Stimulated activated naive CD8-positive, alpha-beta T cell treated with anti-CD3 and anti-CD28 coated beads, Interleukin-15, Interleukin-2, amounts not matched to agents 100 ng/mL and 50 ng/mL, for 24 hours (primary cell): ENCODE results near the gene GATD1.
A peak's percentile ranks its signal among the peaks of the same experiment; 100 is the strongest.

Source experiments
- H3K27ac Mint-ChIP-seq: one replicate; pipeline ENCODE4 v1.8.0; 2021; ENCODE audit warnings: mild to moderate bottlenecking, mixed read lengths
- H3K27me3 Mint-ChIP-seq: one replicate; pipeline ENCODE4 v1.8.0; 2021; ENCODE audit warnings: mixed read lengths
- H3K36me3 Mint-ChIP-seq: one replicate; pipeline ENCODE4 v1.8.0; 2021; ENCODE audit warnings: low read depth, mixed read lengths
- H3K4me1 Mint-ChIP-seq: one replicate; pipeline ENCODE4 v1.8.0; 2021; ENCODE audit warnings: low read depth, mixed read lengths
- H3K4me3 Mint-ChIP-seq: one replicate; pipeline ENCODE4 v1.8.0; 2021; ENCODE audit warnings: mild to moderate bottlenecking, mixed read lengths
- H3K9me3 Mint-ChIP-seq: one replicate; pipeline ENCODE4 v1.8.0; 2021; ENCODE audit warnings: mixed read lengths

Gene GATD1

GRCh38 chr11:769887-770641 is 7.2 kb downstream of the GATD1 start:
- no peaks in the 10 kb centered on the region for H3K9me3 Mint-ChIP-seq
- H3K27me3 Mint-ChIP-seq = no peaks in the 10 kb centered on the region
- H3K27ac Mint-ChIP-seq = no peak overlapping the region
- peaks cover 13% of the 10 kb centered on the region for H3K4me1 Mint-ChIP-seq
- no peak overlapping the region for H3K4me3 Mint-ChIP-seq
- peaks cover 10% of the 10 kb centered on the region for H3K36me3 Mint-ChIP-seq

- no peaks in the 10 kb centered on the region for H3K9me3 Mint-ChIP-seq
- no peak overlapping the region for H3K4me3 Mint-ChIP-seq
- H3K4me1 Mint-ChIP-seq = peaks cover 4% of the 10 kb centered on the region
- H3K36me3 Mint-ChIP-seq = peaks cover 20% of the 10 kb centered on the region
- H3K27ac Mint-ChIP-seq = no peak overlapping the region
- H3K27me3 Mint-ChIP-seq = no peaks in the 10 kb centered on the region
These were observed 10.0 kb downstream of the GATD1 start for GRCh38 chr11:767238-767637.

GRCh38 chr11:766936-767210 is 10.4 kb downstream of the GATD1 start:
- Mint-ChIP-seq H3K27ac (no peak overlapping the region), H3K27me3 (no peaks in the 10 kb centered on the region), H3K36me3 (peaks cover 21% of the 10 kb centered on the region), H3K4me3 (no peak overlapping the region), H3K9me3 (no peaks in the 10 kb centered on the region), H3K4me1 (peaks cover 4% of the 10 kb centered on the region)

- Mint-ChIP-seq H3K9me3 (no peaks in the 10 kb centered on the region), H3K27ac (no peak overlapping the region), H3K4me1 (peaks cover 4% of the 10 kb centered on the region), H3K27me3 (no peaks in the 10 kb centered on the region), H3K4me3 (no peak overlapping the region), H3K36me3 (peaks cover 27% of the 10 kb centered on the region)
These were observed 11.0 kb downstream of the GATD1 start for GRCh38 chr11:766106-766935.

- H3K27me3 Mint-ChIP-seq = no peaks in the 10 kb centered on the region
- H3K9me3 Mint-ChIP-seq = no peaks in the 10 kb centered on the region
- peaks cover 29% of the 10 kb centered on the region for H3K36me3 Mint-ChIP-seq
- H3K4me1 Mint-ChIP-seq = peaks cover 4% of the 10 kb centered on the region
- H3K27ac Mint-ChIP-seq = no peak overlapping the region
- no peak overlapping the region for H3K4me3 Mint-ChIP-seq
These were observed 11.5 kb downstream of the GATD1 start for GRCh38 chr11:765802-766091.

- Mint-ChIP-seq H3K4me3 (no peak overlapping the region), H3K4me1 (peaks cover 5% of the 10 kb centered on the region), H3K9me3 (no peaks in the 10 kb centered on the region), H3K36me3 (peaks cover 30% of the 10 kb centered on the region), H3K27me3 (no peaks in the 10 kb centered on the region), H3K27ac (no peak overlapping the region)
These were observed 12.1 kb downstream of the GATD1 start for GRCh38 chr11:765025-765801.

GRCh38 chr11:764322-765024 is 12.8 kb downstream of the GATD1 start:
- Mint-ChIP-seq H3K4me1 (peaks cover 8% of the 10 kb centered on the region), H3K9me3 (no peaks in the 10 kb centered on the region), H3K4me3 (no peak overlapping the region), H3K27ac (no peak overlapping the region), H3K36me3 (peaks cover 35% of the 10 kb centered on the region), H3K27me3 (no peaks in the 10 kb centered on the region)

- Mint-ChIP-seq H3K27me3 (no peaks in the 10 kb centered on the region), H3K4me1 (peaks cover 8% of the 10 kb centered on the region), H3K9me3 (no peaks in the 10 kb centered on the region), H3K4me3 (no peak overlapping the region), H3K36me3 (peaks cover 38% of the 10 kb centered on the region), H3K27ac (peak overlapping the region; percentile 26)
These were observed 13.6 kb downstream of the GATD1 start for GRCh38 chr11:763549-764321.

- Mint-ChIP-seq H3K4me3 (no peak overlapping the region), H3K4me1 (peaks cover 8% of the 10 kb centered on the region), H3K36me3 (peaks cover 45% of the 10 kb centered on the region), H3K27me3 (no peaks in the 10 kb centered on the region), H3K9me3 (no peaks in the 10 kb centered on the region), H3K27ac (no peak overlapping the region)
These were observed 14.2 kb downstream of the GATD1 start for GRCh38 chr11:763073-763463.

GRCh38 chr11:762421-763072 is 14.7 kb downstream of the GATD1 start:
- H3K4me1 Mint-ChIP-seq = peaks cover 8% of the 10 kb centered on the region
- no peaks in the 10 kb centered on the region for H3K27me3 Mint-ChIP-seq
- no peak overlapping the region for H3K4me3 Mint-ChIP-seq
- H3K9me3 Mint-ChIP-seq = no peaks in the 10 kb centered on the region
- peak overlapping the region; percentile 64 for H3K27ac Mint-ChIP-seq
- peaks cover 48% of the 10 kb centered on the region for H3K36me3 Mint-ChIP-seq

- peaks cover 4% of the 10 kb centered on the region for H3K4me1 Mint-ChIP-seq
- no peak overlapping the region for H3K4me3 Mint-ChIP-seq
- peaks cover 51% of the 10 kb centered on the region for H3K36me3 Mint-ChIP-seq
- no peaks in the 10 kb centered on the region for H3K9me3 Mint-ChIP-seq
- no peaks in the 10 kb centered on the region for H3K27me3 Mint-ChIP-seq
- no peak overlapping the region for H3K27ac Mint-ChIP-seq
These were observed 15.7 kb downstream of the GATD1 start for GRCh38 chr11:761526-762108.

- no peak overlapping the region for H3K4me3 Mint-ChIP-seq
- H3K27me3 Mint-ChIP-seq = no peaks in the 10 kb centered on the region
- H3K36me3 Mint-ChIP-seq = peaks cover 47% of the 10 kb centered on the region
- H3K4me1 Mint-ChIP-seq = peaks cover 3% of the 10 kb centered on the region
- H3K9me3 Mint-ChIP-seq = no peaks in the 10 kb centered on the region
- no peak overlapping the region for H3K27ac Mint-ChIP-seq
These were observed 17.1 kb downstream of the GATD1 start for GRCh38 chr11:760236-760635.

- Mint-ChIP-seq H3K9me3 (no peaks in the 10 kb centered on the region), H3K4me1 (peaks cover 20% of the 10 kb centered on the region), H3K27me3 (no peaks in the 10 kb centered on the region), H3K27ac (peak overlapping the region; percentile 45), H3K4me3 (peak overlapping the region; percentile 74), H3K36me3 (peaks cover 4% of the 10 kb centered on the region)
These were observed 27.6 kb downstream of the GATD1 start for GRCh38 chr11:749731-750130.

GRCh38 chr11:748007-748359 is 29.3 kb downstream of the GATD1 start:
- Mint-ChIP-seq H3K4me3 (peak overlapping the region; percentile 89), H3K27ac (peak overlapping the region; percentile 91), H3K27me3 (no peaks in the 10 kb centered on the region), H3K36me3 (peaks cover 4% of the 10 kb centered on the region), H3K9me3 (no peaks in the 10 kb centered on the region), H3K4me1 (peaks cover 20% of the 10 kb centered on the region)
